Kasumi-1 (cell line): ENCODE results near the gene RIMBP2.

ENCODE experiments used
- DNase-seq, 2 experiments: peaks; one replicate each; lab custom pipeline; 2025; lab: John Stamatoyannopoulos, UW

RIMBP2 gene

DNA sequence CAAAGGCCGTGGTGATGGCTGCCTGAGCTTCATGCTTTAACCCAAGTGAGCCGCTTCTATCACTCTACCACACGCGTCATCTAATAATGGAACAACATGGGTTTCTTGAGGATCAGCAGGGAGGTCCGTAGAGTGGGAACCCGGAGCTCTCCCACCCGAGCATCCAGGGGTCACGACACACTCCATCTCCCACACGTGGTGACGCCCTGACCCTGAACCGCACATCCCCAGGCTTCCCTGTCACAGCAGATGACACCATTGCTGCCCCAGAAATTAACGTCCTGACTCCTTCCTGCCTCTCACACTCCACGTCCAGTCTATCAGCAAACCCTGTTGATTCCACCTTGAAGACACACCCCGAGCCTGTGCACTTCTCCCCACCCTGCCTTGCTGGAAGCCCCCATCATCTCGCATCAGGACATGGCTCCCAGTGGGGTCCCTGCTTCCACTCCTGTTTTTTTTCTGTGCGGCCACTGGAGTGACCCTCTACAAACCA, 215.2 kb downstream of the RIMBP2 start:
- no peak for DNase-seq

DNA sequence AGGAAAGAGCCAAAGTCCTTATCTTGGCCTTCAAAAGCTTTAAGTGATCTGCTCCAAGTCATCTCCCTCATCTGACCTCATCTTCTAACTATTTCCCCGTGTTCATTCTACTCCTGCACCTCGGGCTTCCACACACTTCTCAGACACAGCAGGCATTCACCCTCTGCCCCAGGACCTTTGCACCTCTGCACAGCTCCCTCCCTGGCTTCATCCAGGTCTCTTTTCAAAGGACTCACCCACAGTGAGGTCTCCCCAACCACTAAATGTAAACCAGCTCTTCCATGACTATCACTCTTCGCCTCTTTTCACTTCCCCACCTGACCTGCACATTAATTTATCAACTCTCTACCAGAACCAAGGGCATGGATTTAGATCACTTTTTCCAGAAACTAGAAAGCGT, 216.6 kb downstream of the RIMBP2 start:
- no peak for DNase-seq

DNA sequence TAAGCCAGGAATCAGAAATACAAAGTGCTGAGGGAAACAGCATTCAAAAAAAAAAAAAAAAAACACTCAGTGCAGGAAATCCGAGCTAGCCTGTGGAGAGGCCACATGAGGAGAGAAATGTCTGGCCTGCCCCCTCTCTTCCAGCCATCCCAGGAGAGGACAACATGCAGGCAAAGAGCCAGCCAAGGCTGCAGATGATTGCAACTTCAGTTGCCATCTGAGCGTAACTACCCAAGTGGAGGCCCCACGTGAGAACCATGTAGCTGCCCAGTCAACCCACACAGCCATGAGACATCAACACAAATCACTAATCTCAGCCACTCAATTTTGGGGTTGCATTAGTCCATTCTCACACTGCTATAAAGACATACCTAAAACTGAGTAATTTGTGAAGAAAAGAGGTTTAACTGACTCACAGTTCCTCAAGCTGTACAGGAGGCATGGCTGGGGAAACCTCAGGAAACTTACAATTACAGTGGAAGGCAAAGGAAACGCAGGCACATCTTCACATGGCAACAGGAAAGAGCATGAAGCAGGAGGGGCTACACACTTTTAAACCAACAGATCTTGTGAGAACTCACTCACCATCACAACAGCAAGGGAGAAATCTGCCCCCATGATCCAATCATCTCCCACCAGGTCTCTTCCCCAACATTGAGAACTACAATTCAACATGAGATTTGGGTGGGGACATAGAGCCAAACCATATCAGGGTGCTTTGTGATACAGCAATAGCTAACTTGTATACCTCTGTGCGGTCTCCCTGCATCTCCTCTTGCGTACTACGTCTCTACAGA, 217.3 kb downstream of the RIMBP2 start:
- DNase-seq: no peak

DNA sequence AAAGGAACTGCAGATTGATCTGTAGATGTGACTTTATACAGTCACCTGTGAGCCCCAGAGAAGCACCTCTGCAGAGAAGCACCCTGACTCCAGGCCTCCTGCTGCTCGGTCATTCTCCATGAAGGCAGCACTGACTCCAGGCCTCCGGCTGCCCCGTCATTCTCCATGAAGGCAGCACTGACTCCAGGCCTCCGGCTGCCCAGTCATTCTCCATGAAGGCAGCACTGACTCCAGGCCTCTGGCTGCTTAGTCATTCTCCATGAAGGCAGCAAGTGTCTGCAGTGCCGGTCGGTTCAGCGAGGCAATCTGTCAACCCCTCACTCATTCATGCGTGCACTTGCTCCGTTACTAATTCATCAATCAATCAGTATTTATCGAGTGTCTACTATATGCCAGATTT, 218.1 kb downstream of the RIMBP2 start:
- DNase-seq: no peak

DNA sequence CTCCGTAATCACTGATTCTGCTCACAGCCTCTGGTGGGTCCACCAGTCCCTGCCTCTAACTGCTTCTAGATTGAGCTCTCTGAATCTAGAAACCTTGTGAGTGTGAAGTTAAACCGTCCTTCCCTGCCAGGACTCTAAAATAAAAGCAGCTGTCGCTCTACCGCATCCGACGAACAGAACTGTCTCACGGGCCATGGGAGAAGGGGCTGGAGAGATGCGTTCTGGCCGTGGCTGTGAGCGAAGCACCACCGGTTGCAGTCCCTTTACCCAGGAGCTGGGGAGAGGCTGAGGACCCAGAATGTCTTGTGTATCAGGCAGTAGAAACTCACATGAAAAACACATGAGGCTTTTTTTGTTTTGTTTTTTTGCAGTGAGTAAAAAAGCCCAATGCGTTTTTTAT, 218.8 kb downstream of the RIMBP2 start:
- DNase-seq: no peak

DNA sequence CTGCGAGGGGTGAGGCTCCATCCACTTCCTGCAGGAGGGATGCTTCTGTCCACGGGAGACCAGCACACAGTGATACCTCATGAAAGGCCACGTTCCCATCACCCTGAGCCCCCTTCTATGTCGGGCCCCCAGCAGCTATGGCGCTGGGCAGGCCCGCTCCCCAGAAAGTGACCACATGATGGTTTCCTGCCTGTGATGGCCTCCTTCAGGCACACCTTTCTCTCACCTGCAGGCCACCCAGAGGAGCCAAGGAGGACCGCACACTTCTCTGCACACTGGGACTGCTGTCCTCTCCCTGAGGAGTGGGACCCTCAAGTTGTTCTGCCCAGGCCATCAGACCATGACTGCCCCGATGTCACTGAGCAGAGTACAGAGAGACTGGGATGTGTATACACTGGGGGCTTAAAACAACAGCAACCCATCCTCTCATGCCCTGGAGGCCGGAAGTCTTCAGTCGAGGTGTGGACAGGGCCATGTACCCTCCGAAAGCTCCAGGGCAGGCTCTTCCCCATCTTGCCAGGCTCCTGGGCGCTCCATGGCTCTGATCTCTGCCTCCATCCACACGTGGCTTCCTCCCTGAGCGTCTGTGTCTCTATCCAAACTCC, 219.5 kb downstream of the RIMBP2 start:
- no peak for DNase-seq

DNA sequence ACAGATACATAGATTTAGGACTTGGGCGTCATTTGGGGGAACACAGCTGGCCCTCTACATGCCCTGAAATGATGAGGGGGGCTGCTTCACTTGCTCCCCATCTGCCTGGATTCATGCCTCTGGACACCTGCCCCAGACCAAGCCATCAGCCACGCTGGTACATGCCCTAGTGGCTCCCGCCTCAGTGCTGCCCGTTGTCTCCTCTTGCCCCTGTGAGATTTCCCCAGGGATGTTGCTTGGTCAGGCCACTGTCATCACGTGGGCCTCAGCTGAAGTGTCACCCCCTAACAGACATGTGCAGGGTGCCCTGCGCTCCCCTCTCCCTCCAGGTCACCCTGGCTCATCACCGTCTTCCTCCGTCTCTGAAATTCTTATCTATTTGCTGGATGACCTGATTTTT, 220.9 kb downstream of the RIMBP2 start:
- DNase-seq: no peak

DNA sequence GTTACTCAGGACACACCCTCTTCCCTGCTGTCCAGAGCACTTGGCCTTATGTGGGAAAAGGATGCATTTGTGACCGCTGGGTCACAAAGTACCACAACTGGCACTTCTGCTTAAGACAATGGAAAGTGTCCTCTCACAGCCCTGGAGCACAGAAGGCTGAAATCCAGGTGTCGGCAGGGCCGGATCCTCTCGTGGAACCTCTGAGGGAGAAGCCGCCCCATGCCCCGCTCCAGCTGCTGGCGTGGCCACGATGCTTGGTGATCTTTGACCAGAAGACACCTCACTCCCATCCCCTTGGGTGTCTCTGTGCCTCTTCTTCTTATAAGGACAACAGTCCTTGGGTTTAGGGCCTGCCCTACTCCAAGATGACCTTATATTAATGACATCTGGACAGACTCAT, 221.4 kb downstream of the RIMBP2 start:
- no peak for DNase-seq

DNA sequence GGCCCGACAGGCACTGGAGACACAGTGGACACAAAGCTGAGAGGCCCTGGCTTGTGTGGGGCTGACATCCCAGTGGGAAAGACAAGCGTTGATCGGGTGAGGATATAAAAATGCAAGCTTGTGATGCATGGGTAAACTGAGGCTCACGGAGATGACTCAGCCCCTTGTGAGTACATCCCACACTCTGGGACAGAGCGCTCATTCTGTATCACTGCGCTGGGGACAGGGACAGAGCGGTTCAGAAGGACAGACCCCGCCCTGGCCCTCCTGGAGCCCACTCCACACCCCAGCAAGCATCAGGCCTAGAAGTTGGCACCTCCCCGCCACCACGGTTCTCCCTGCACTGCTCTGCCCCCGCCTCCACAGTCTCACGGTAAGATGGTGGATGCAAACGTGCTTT, 222.1 kb downstream of the RIMBP2 start:
- DNase-seq: no peak

DNA sequence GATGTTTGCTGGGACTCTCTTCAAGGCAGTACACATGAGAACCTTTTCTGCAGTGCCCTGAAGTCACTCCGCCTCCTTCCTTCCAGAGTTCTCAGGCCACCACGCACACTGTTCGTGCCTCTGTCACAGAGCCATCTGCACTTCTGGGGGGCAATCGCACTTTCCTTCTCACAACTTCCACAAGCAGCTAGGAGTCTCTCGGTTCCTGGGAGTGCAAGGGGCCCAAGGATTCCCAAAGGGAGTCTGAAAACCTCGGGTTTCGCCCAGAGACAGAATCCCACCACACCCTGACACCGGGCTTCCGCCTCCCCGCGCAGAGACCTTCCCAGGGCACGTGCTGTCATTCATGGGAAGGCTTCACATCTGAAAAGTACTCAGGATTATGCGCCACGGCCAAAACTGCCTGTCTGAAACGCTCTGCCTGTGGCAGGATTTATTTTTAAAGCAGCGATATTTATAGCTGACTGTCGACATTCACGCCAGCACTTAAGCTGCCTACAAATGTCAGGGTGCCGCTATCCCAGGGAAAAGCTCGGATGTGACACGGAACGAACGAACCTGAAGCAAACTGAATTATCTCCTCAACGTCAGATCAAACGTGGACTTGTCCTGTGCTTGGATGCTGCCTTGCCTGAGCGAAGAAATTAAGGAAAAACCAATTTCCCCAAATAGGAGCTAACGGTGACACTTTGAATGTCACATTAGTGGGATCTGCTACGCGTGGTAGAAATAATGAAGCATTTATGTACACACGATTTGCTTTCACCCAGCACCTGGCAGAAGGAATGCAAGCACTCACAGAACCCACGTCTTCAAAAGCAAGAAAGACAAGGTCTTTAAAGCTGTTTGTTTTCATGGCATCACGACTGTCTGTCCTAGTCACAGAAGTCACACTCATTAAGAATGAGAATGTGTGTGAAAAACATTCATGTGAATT, 224.4 kb downstream of the RIMBP2 start:
- no peak for DNase-seq

DNA sequence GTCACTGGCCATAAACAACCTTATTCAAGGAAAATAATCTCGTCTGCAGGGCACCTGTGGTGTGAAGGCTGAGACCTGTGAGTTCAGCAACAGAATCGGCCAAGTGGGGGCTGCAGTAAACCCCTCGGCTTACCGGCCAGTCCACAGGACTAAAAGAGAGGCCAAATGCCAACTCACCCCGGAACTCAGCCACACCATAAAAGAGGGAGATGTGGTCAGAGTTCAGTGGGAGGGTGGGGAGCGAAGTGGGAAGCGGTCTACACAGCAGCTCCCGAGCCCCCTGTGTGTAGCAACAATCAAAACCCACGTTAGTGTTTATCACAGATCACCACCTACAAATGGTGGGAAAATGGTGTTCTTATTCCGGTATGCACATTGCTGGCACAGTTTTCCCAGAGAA, 225.4 kb downstream of the RIMBP2 start:
- no peak for DNase-seq

DNA sequence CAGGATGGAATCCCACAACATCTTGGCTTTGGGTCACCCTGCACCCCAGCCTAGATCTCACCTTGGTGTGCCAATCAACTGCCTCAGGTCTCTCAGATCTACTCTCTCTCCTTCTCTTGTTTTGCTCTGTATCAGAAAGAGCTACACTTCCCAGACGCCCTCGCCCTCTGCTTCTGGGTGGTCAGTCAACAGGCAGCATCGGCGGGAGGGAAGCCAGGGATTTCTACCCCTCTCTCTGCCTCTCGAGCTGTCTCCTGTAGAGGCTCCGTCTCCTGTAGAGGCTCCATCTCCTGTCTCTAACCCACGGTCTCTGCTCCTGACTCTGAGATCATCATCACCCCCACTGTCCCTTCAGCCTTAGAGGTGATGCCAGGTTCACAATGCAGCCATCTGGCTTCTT, 226.8 kb downstream of the RIMBP2 start:
- no peak for DNase-seq

DNA sequence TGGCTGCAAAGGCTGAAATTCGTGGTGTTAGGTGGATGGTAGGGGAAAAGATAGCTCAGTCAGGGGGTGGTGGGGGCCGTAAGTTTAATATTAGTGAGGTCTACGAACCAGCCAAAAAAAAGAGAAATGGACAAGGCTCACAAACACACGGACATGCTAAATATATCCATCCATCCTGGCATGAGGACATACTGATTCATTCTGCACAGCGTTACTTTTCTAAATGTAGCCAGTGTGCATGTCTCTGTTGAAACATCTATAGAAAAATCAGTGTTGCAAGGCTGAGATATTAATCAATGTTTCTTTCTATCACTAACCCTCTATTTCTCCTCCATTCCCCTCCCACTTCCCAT, 227.8 kb downstream of the RIMBP2 start:
- DNase-seq: no peak

DNA sequence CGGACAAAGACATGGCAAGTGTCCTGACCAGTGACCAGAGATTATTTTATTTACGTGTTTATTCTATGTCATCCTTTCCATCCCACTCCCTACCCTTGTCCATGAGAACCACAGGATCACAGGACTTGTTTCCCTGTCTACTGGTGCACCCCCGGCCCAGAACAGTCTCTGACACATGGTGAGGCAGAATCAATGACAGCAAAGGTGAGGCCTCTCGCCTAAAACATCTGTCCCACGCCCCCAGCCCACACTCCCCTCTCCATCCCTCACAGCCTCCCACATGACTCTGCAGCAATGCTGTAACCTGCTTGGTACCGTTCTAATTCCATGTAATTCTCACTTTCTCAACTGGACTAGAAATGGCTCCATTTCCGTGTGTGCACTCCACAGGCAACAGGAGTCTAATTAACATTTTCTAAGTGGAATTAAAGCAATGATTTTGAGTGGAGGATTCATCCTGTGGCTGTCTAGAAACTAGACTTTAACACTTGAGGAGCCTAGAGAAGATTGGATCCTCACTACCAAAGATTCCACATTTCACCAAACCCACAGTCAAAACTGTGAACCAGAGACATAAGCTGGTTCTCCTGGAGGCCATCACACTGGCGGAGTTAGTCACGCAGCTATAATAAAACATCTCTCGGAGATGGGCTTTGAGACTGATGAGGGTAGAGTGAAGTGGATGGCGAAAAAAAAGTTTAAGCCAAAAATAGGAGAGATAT, 228.3 kb downstream of the RIMBP2 start:
- no peak for DNase-seq

DNA sequence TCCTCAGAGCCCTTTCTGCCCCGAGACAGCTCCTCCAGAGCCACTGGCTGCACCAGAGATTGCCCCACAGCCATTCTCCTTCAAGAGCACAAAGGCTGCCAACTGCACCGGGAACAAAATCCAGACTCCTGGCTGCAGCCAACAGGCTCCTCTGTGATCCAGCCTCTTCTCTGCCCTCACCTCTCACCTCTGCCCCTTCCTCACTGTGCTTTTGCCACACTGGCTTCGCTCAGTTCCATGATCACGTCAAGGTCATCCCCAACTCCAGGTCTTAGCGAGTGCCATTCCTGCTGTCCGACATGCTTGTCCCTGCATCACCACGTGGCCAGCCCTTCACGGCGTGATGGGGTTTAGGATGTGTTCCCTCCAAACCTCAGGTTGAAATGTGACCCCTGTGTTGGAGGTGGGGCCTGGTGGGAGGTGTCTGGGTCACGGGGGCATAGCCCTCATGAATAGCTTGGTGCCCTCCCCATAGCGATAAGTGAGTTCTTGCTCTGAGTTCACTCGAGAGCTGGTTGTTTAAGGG, 229.1 kb downstream of the RIMBP2 start:
- no peak for DNase-seq

DNA sequence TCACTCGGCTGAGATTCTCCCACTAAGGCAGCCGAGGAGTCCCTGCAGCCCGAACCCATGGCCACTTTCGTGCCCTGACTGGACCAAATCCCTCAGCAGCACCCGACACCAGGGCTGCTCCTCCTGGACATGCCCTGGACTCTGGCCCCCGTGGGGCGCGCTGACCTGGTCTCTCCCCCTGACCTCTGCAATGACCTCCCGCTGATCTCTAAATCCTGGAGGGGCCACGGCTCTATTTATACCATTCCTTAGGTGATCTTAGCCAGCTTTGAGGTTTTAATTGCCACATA, 230.0 kb downstream of the RIMBP2 start:
- no peak for DNase-seq

DNA sequence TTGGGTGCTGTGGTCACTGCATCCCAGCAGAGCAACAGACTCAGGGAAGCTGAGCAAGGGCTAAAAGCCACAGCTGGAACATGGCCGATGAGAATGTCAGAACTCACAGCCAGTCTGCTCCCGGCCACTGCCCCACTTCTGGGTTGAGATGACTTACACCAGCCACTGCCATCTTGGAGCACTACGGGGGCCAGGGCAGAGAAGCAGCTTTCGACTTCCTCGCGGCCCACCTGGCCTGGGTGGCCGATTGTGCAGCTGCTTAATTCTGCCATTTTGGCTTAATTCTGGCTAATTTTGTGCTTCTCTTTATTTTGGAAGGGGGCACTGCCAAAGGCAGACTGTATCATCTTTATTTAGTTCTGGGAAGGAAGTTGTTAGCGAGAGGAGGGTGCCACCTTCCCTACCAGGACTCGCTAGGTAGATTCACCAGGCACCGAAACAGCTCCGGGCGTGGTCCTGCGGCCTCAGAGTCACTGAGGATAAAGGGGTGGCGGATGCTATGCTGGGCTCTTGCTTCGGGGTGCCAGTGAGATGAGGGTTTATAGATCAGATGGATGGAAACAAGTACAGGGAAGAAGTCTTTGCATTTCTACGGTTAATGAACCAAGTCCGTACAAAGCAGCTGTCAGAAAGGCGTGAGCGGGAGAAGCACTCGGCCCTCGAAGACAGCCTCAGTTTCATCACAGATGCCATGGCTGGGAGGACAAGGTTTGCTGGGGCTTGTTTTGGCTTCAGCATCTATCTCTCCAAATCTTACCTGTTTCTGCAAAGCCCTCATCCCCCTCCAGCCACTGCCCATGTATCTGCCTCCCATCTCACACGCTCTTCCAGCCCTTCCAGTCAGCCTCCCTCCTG, 230.6 kb downstream of the RIMBP2 start:
- DNase-seq: no peak

DNA sequence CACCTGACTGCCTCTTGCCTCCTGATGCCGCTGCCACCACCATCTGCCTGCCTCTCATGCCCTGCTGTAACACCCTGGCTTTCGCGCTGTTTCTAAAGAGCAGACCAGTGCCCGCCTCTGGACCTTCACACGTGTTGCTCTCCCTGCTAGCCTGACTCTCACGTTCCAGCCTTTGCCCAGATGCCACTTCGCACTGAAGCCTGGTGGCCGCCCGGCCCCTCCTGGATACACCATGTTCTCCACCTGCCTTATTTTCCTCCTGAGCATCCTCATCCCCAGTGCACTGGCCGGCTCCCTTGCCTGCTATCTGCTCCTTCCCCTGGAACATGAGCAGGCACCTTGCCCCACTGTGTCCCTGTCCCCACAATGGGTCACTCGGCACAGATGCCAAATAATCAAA, 231.9 kb downstream of the RIMBP2 start:
- DNase-seq: no peak

DNA sequence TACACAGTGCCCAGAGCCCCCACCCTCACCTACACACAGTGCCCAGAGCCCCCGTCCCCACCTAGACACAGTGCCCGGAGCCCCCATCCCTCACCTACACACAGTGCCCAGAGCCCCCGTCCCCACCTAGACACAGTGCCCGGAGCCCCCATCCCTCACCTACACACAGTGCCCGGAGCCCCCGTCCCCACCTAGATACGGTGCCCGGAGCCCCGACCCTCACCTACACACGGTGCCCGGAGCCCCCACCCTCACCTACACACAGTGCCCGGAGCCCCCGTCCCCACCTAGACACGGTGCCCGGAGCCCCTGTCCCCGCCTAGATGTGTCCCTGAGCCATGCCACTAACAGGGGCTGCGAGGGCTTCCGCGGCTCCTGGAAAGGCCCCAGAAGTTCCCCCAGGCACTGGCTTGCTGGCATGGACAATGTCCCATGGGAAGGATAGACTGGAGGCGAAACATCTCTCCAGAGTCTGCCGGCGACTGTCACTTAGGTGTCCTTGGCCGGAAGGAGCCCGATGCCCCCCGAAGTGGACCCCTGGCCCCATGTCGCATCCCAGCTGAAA, 232.4 kb downstream of the RIMBP2 start:
- DNase-seq: no peak

DNA sequence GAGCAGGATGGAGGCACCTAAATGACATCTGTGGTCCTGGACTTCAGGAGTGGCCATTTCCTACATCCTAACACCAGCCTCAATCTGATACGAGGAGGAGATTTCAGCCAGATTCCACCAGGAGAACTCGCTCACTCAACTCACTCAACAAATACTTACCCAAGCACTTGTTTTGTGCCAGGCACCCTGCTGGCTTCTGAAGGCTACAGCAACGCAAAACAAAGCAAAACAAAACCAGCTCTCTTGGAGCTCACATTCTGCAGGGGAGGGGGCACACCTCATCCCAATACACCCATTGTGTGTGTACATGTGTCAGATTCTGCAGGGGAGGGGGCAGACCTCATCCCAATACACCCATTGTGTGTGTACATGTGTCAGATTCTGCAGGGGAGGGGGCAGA, 233.7 kb downstream of the RIMBP2 start:
- no peak for DNase-seq

DNA sequence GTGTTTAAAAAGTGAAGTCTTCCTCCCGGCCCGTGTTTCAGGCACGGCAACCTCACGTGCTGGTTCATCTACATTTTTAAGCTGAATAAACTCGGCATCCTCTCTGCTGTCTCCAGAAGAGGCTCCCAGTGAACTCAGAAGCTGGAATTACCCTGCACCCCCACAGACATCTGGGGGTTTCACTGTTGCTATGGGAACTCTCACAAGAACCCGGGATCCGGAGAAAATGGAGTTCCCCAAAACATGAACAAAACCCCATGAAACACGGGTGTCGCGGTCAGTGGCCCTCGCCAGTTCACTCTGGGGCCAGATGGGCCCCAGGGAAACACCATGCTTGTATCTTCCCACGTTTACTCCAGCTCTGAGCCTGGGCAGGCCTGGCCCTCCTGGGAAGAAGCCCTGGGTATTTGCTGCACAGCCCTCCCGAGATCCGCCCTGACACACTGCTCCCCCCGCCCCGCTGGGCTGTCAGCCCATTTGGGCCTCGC, 234.7 kb downstream of the RIMBP2 start:
- no peak for DNase-seq
